B cell (primary cell): Measurements from ENCODE around the gene UPK3A. TPM values are rescaled to one million over a fixed set of nuclear protein-coding genes. Genes with fewer than 3 reads are reported as not detected.

Source experiments
- ATAC-seq: fragments of 200-7000 bp; cut with Tn5 transposase; one replicate; pipeline ENCODE4 v1.10.0; 2021; ENCODE audit warnings: low read depth, mild to moderate bottlenecking, moderate number of reproducible peaks, moderate library complexity
- CTCF ChIA-PET: fragments of 350-600 bp; sonication (Branson Sonifier 250); formaldehyde crosslinking; loops from one replicate; lab custom pipeline; 2021; ENCODE audit warnings: antibody characterized with exemption, inconsistent platforms; lab: Charles Lee
- POLR2A ChIA-PET: fragments of 350-600 bp; sonication (Branson Sonifier 250); formaldehyde crosslinking; loops from one replicate; lab custom pipeline; 2021; ENCODE audit warnings: antibody characterized with exemption; lab: Charles Lee
- DNase-seq: peaks from one replicate; pipeline ENCODE4 v3.0.0; 2013
- H2AFZ ChIP-seq: 2 replicates; pipeline ENCODE4 v1.6.1; 2012; ENCODE audit warnings: mild to moderate bottlenecking, low read depth, low read length; ENCODE audit not compliant: insufficient read depth, poor library complexity, severe bottlenecking
- H3K27ac ChIP-seq, 2 donors: 1 replicate in 1 of 2; 2 replicates in 1 of 2; pipeline ENCODE4 v1.5.1; 2012 to 2013; ENCODE audit warnings: low read length in 2 of 2, mild to moderate bottlenecking in 2 of 2, moderate library complexity in 1 of 2
- H3K27me3 ChIP-seq, 4 experiments: fragments of 200-600 bp in 1 of 4; sonication (generic) in 1 of 4; replicated peaks in 1 of 4; 1 replicate in 2 of 4; 2 replicates in 2 of 4; pipeline versions ENCODE4 v1.6.1 to v1.7.0; 2013 to 2016; ENCODE audit warnings: low read length in 3 of 4, mild to moderate bottlenecking in 2 of 4, mixed read lengths in 1 of 4, moderate library complexity in 1 of 4; ENCODE audit not compliant: insufficient read depth in 4 of 4, control insufficient read depth in 3 of 4; ENCODE audit errors: control extremely low read depth in 1 of 4
- H3K36me3 ChIP-seq, 2 experiments: replicated peaks in 1 of 2; 1 replicate in 1 of 2; 2 replicates in 1 of 2; pipeline versions ENCODE4 v1.6.1 to v1.7.1; 2013; ENCODE audit warnings: low read length in 1 of 2; ENCODE audit not compliant: insufficient read depth in 2 of 2, control insufficient read depth in 1 of 2; ENCODE audit errors: control extremely low read depth in 1 of 2, extremely low read depth in 1 of 2
- H3K4me1 ChIP-seq, 2 donors: fragments of 200-600 bp in 1 of 2; sonication (generic) in 1 of 2; 1 replicate in 1 of 2; 2 replicates in 1 of 2; pipeline versions ENCODE4 v1.5.1 to v1.6.1; 2013 to 2017; ENCODE audit warnings: low read length in 2 of 2; ENCODE audit not compliant: control insufficient read depth in 2 of 2, insufficient read depth in 2 of 2
- H3K4me2 ChIP-seq: replicated peaks from 2 replicates; pipeline ENCODE3; 2012; ENCODE audit warnings: mild to moderate bottlenecking, low read depth, low read length; ENCODE audit not compliant: poor library complexity, severe bottlenecking
- H3K4me3 ChIP-seq, 5 experiments: fragments of 200-600 bp in 1 of 5; sonication (generic) in 1 of 5; 1 replicate in 3 of 5; 2 replicates in 2 of 5; pipeline versions ENCODE4 v1.5.1 to v1.7.0; 2011 to 2016; ENCODE audit warnings: low read length in 4 of 5, mild to moderate bottlenecking in 4 of 5, low read depth in 2 of 5, control low read depth in 1 of 5, moderate library complexity in 1 of 5; ENCODE audit not compliant: insufficient read depth in 1 of 5; ENCODE audit errors: control extremely low read depth in 1 of 5, extremely low read depth in 1 of 5
- H3K79me2 ChIP-seq: fragments of 200-600 bp; sonication (generic); one replicate; pipeline ENCODE4 v1.6.0; 2016; ENCODE audit warnings: low read length; ENCODE audit not compliant: control insufficient read depth, insufficient read depth
- H3K9ac ChIP-seq: fragments of 200-600 bp; sonication (generic); 2 replicates; pipeline ENCODE4 v1.6.1; 2017; ENCODE audit warnings: mild to moderate bottlenecking, low read length, moderate library complexity
- H3K9me3 ChIP-seq, 3 donors: one replicate each; pipeline versions ENCODE4 v1.6.1 to v1.7.1; 2013; ENCODE audit warnings: low read length in 2 of 3; ENCODE audit not compliant: control insufficient read depth in 2 of 3, insufficient read depth in 1 of 3; ENCODE audit errors: control extremely low read depth in 1 of 3
- H4K20me1 ChIP-seq: 2 replicates; pipeline ENCODE4 v1.6.0; 2012; ENCODE audit warnings: mild to moderate bottlenecking, low read length; ENCODE audit not compliant: insufficient read depth, control insufficient read depth, poor library complexity, severe bottlenecking
- H3K27ac Mint-ChIP-seq: one replicate; pipeline ENCODE4 v1.8.0; 2021; ENCODE audit warnings: mixed read lengths
- H3K27me3 Mint-ChIP-seq: one replicate; pipeline ENCODE4 v1.8.0; 2021; ENCODE audit warnings: mixed read lengths
- H3K4me1 Mint-ChIP-seq: one replicate; pipeline ENCODE4 v1.8.0; 2021; ENCODE audit warnings: mixed read lengths
- H3K4me3 Mint-ChIP-seq: one replicate; pipeline ENCODE4 v1.8.0; 2021; ENCODE audit warnings: mixed read lengths
- H3K9me3 Mint-ChIP-seq: one replicate; pipeline ENCODE4 v1.8.0; 2022; ENCODE audit warnings: mixed read lengths; ENCODE audit not compliant: insufficient read depth
- CTCF ChIP-seq: fragments of 200-600 bp; IDR thresholded peaks from one replicate; pipeline ENCODE4 v1.8.0; 2022; ENCODE audit warnings: antibody characterized with exemption, mild to moderate bottlenecking
- EZH2 ChIP-seq: IDR thresholded peaks from 2 replicates; pipeline ENCODE4 v1.6.1; 2012; ENCODE audit warnings: borderline replicate concordance, low read depth, mild to moderate bottlenecking, moderate library complexity, low read length; ENCODE audit not compliant: insufficient read depth, poor library complexity, severe bottlenecking
- WGBS: methylation state at CpG from one replicate; pipeline ENCODE4 v1.1.5; 2013; ENCODE audit warnings: missing lambda C conversion rate; ENCODE audit not compliant: insufficient coverage; 5-methylcytosine and 5-hydroxymethylcytosine counted together
- intact Hi-C: fragments of 100-400 bp; cut with micrococcal nuclease; formaldehyde crosslinking; loops from one replicate; pipeline ENCODE4 v1.10.0; 2022
- polyA plus RNA-seq: library from polyadenylated mRNA; depleted of rRNA; stranded (reverse); fragments of >200 nt; gene quantifications from 2 replicates; pipeline ENCODE4 v1.2.3, GENCODE V29; 2012
- total RNA-seq, 2 donors: library from RNA; stranded (reverse); fragments of 120-200 nt in 1 of 2; gene quantifications; 1 replicate in 1 of 2; 2 replicates in 1 of 2; pipeline versions ENCODE4 v1.2.3 to v1.2.4, GENCODE V29; 2013 to 2022

The UPK3A gene
- total and polyA plus RNA-seq, 2 donors (not counting 1 experiment from before 2014, with no cell fraction given) = not detected

- ChIA-PET CTCF (no interaction called here), POLR2A (interaction anchor here (0.6 kb wide), 1 partner anchor 11 kb away, joined by 8 read pairs; no protein-coding TSS in a partner anchor)
- Histone ChIP-seq H3K36me3 (no peaks in the 10 kb centered on the region), H3K9me3 (no peaks in the 10 kb centered on the region), H3K79me2 (peaks cover under 1% of the 10 kb centered on the region), H2AFZ (no peak overlapping the region), H3K4me1 (peaks cover 8 to 11% of the 10 kb centered on the region in 2 donors), H3K4me2 (no peak overlapping the region), H3K9ac (no peak overlapping the region), H3K27me3 (no peaks in the 10 kb centered on the region), H4K20me1 (no peaks in the 10 kb centered on the region), H3K27ac (no peak overlapping the region), H3K4me3 (no peak overlapping the region)
- H3K4me1 Mint-ChIP-seq = peaks cover 14% of the 10 kb centered on the region
- TF ChIP-seq EZH2 = no peak
- ATAC-seq (no peak), DNase-seq (no peak)
- H3K27me3 Mint-ChIP-seq = no peaks in the 10 kb centered on the region
- peak overlapping the region; percentile 46 for H3K27ac Mint-ChIP-seq
- H3K4me3 Mint-ChIP-seq = no peak overlapping the region
- 100% methylated on average over 1 of the region's 6 CpGs for WGBS
- intact Hi-C loops = no loop called here
- H3K9me3 Mint-ChIP-seq = no peaks in the 10 kb centered on the region
These were observed 20.2 kb downstream of the UPK3A start for GRCh38 chr22:45304971-45305370.

GRCh38 chr22:45305456-45306075, 20.8 kb downstream of the UPK3A start:
- no peaks in the 10 kb centered on the region for H3K9me3 Mint-ChIP-seq
- H2AFZ ChIP-seq = no peak overlapping the region
- H3K4me3 ChIP-seq = no peak overlapping the region
- peaks cover 6% of the 10 kb centered on the region for H3K79me2 ChIP-seq
- H3K9ac ChIP-seq = no peak overlapping the region
- no peak overlapping the region for H3K27ac ChIP-seq
- no peak for TF ChIP-seq CTCF
- peaks cover 16% of the 10 kb centered on the region for H3K4me1 Mint-ChIP-seq
- intact Hi-C loops = no loop called here
- no peaks in the 10 kb centered on the region for H3K9me3 ChIP-seq
- H3K27ac Mint-ChIP-seq = no peak overlapping the region
- ATAC-seq (no peak), DNase-seq (no peak)
- peaks cover 10 to 15% of the 10 kb centered on the region in 2 donors for H3K4me1 ChIP-seq
- H3K4me2 ChIP-seq = no peak overlapping the region
- H4K20me1 ChIP-seq = no peaks in the 10 kb centered on the region
- H3K27me3 Mint-ChIP-seq = no peaks in the 10 kb centered on the region
- ChIA-PET POLR2A (interaction anchor here (0.6 kb wide), 1 partner anchor 12 kb away, joined by 8 read pairs; no protein-coding TSS in a partner anchor), CTCF (no interaction called here)
- 100% methylated on average over 1 of the region's 6 CpGs for WGBS
- H3K4me3 Mint-ChIP-seq = no peak overlapping the region
- no peaks in the 10 kb centered on the region for H3K27me3 ChIP-seq
- H3K36me3 ChIP-seq = no peaks in the 10 kb centered on the region
